ENCODE measurements around the gene DEFB110. TPM values are rescaled to one million over a fixed set of nuclear protein-coding genes. Genes with fewer than 3 reads are reported as not detected.

The DEFB110 gene
- total RNA-seq, 1 experiment from 2014 or later, result not detected

Other genes with a start within 250 kb of the DEFB110 start
- gene PGK2, start 234.7 kb downstream of the DEFB110 start, total RNA-seq (2014; rRNA removed; shearing (Covaris generic)), result not detected in 2 replicates
- not detected in 2 replicates for gene CRISP1, start 155.5 kb downstream of the DEFB110 start, total RNA-seq (2014; rRNA removed; shearing (Covaris generic))
- not detected in 2 replicates for gene DEFB114, start 57.8 kb downstream of the DEFB110 start, total RNA-seq (2014; rRNA removed; shearing (Covaris generic))
- not detected in 2 replicates for gene DEFB113, start 52.4 kb downstream of the DEFB110 start, total RNA-seq (2014; rRNA removed; shearing (Covaris generic))
- not detected in 2 replicates for gene DEFB112, start 27.9 kb upstream of the DEFB110 start, total RNA-seq (2014; rRNA removed; shearing (Covaris generic))